GM21423 (cell line): ENCODE measurements around the gene SIGLEC9.

Experiments
- ATAC-seq: cut with Tn5 transposase; IDR thresholded peaks from one replicate; pipeline ENCODE4 v1.9.1; 2021; ENCODE audit warnings: mild to moderate bottlenecking, moderate library complexity; ENCODE audit not compliant: unreplicated experiment

SIGLEC9 gene

GRCh38 chr19:51122112-51122981, 2.4 kb upstream of the SIGLEC9 start:
- no peak for ATAC-seq

- ATAC-seq: no peak
These were observed 1.3 kb upstream of the SIGLEC9 start for GRCh38 chr19:51123381-51123800.

- no peak for ATAC-seq
These were observed 904 bp upstream of the SIGLEC9 start for GRCh38 chr19:51123802-51124201.

- no peak for ATAC-seq
These were observed 490 bp upstream of the SIGLEC9 start for GRCh38 chr19:51124216-51124615.

- no peak for ATAC-seq
These were observed 842 bp downstream of the SIGLEC9 start for GRCh38 chr19:51125421-51126075.

GRCh38 chr19:51127032-51127431, 2.3 kb downstream of the SIGLEC9 start:
- no peak for ATAC-seq

GRCh38 chr19:51127755-51128154, 3.0 kb downstream of the SIGLEC9 start:
- ATAC-seq: no peak

GRCh38 chr19:51128227-51128626, 3.5 kb downstream of the SIGLEC9 start:
- no peak for ATAC-seq

- ATAC-seq: no peak
These were observed 5.0 kb downstream of the SIGLEC9 start for GRCh38 chr19:51129716-51130115.

GRCh38 chr19:51131780-51132680, 7.3 kb downstream of the SIGLEC9 start:
- no peak for ATAC-seq

- ATAC-seq: no peak
These were observed 10.3 kb downstream of the SIGLEC9 start for GRCh38 chr19:51135004-51135403.

GRCh38 chr19:51135986-51136762, 11.5 kb downstream of the SIGLEC9 start:
- no peak for ATAC-seq

- no peak for ATAC-seq
These were observed 12.3 kb downstream of the SIGLEC9 start for GRCh38 chr19:51136851-51137551.

GRCh38 chr19:51137792-51138425, 13.2 kb downstream of the SIGLEC9 start:
- ATAC-seq: no peak

GRCh38 chr19:51138549-51138979, 13.9 kb downstream of the SIGLEC9 start:
- no peak for ATAC-seq

- no peak for ATAC-seq
These were observed 14.8 kb downstream of the SIGLEC9 start for GRCh38 chr19:51139299-51140014.

- no peak for ATAC-seq
These were observed 15.7 kb downstream of the SIGLEC9 start for GRCh38 chr19:51140441-51140840.

GRCh38 chr19:51141181-51141580, 16.5 kb downstream of the SIGLEC9 start:
- ATAC-seq: no peak

- no peak for ATAC-seq
These were observed 17.4 kb downstream of the SIGLEC9 start, which contains the start of gene SIGLEC7 for GRCh38 chr19:51142119-51142518. SIGLEC7 (plus strand) TSS chr19:51142301; CDS start chr19:51142370, 69 bp downstream.
